GM23338 (cell line): Measurements from ENCODE around the gene PLCD4.

Source experiments
- CTCF ChIP-seq, 2 experiments: fragments of 200-600 bp in 1 of 2; sonication (generic) in 1 of 2; conservative IDR thresholded peaks; 2 replicates each; pipeline versions ENCODE4 v1.5.1 to v1.6.1; 2016 to 2017; ENCODE audit warnings: antibody characterized with exemption in 2 of 2, low read depth in 2 of 2, mild to moderate bottlenecking in 2 of 2, moderate library complexity in 1 of 2
- EZH2 ChIP-seq: fragments of 200-600 bp; sonication (generic); IDR thresholded peaks from one replicate; pipeline ENCODE4 v1.8.0; 2017; ENCODE audit warnings: antibody characterized with exemption, mild to moderate bottlenecking, low read depth; ENCODE audit not compliant: unreplicated experiment
- POLR2AphosphoS5 ChIP-seq: IDR thresholded peaks from 2 replicates; pipeline ENCODE4 v1.6.1; 2016; ENCODE audit warnings: antibody characterized with exemption, low read depth
- ZNF331 ChIP-seq: fragments of 250-450 bp; sonication (Bioruptor Pico); IDR thresholded peaks from 2 replicates; pipeline ENCODE4 v1.5.0; 2020; ENCODE audit warnings: low read depth, mild to moderate bottlenecking, moderate library complexity

GRCh38 chr2:218635719-218636118 lies 28.0 kb downstream of the PLCD4 start:
- TF ChIP-seq POLR2AphosphoS5 (no peak), EZH2 (no peak), CTCF (conservative IDR thresholded peaks at IDR 0.05; ENCODE audit: low read depth in 2 of 2) (no peak), ZNF331 (CRISPR knock-in tag) (no peak)
